Airway epithelial cell (primary cell): ENCODE data around the gene SPCS1. TPM values are rescaled to one million over a fixed set of nuclear protein-coding genes. Genes with fewer than 3 reads are reported as not detected.

ENCODE experiments used
- total RNA-seq: library from RNA; depleted of rRNA; stranded (reverse); fragments of >200 nt; gene quantifications from 2 replicates; pipeline ENCODE4 v1.2.3, GENCODE V29; 2015

Gene SPCS1
- total RNA-seq = 169 and 183 TPM in 2 replicates

GRCh38 chr3:52705688-52706686 lies at the start of gene SPCS1, which contains the start of gene GLT8D1:
Gene SPCS1 (plus strand): TSS chr3:52706106. CDS start chr3:52706247, 141 bp downstream.
Gene GLT8D1 (minus strand): TSS chr3:52705791. CDS start chr3:52700460, 5,331 bp downstream.

GRCh38 chr3:52685709-52686691 lies 19.9 kb upstream of the SPCS1 start, which contains the start of the genes GNL3 and PBRM1:
Gene GNL3 (plus strand): TSS chr3:52686032. CDS start chr3:52686093, 61 bp downstream.
Gene PBRM1 (minus strand): TSS chr3:52685913.

Other genes with a start within 250 kb of the SPCS1 start
- gene STAB1, start 210.8 kb upstream of the SPCS1 start, total RNA-seq = not detected in 2 replicates
- gene NT5DC2, start 172.2 kb upstream of the SPCS1 start, total RNA-seq = 237 and 246 TPM in 2 replicates
- gene UQCC5, start 169.5 kb upstream of the SPCS1 start, total RNA-seq = 1.3 and 14.2 TPM in 2 replicates
- gene PBRM1, start 20.2 kb upstream of the SPCS1 start, total RNA-seq = 25.2 and 41.5 TPM in 2 replicates
- 91.3 and 106 TPM in 2 replicates for gene GNL3, start 20.1 kb upstream of the SPCS1 start, total RNA-seq
- gene GLT8D1, start 315 bp upstream of the SPCS1 start, total RNA-seq = 50.4 and 59.9 TPM in 2 replicates
- gene NEK4, start 64.8 kb downstream of the SPCS1 start, total RNA-seq = 7.9 and 14.5 TPM in 2 replicates
- not detected in 2 replicates for gene ITIH1, start 71.5 kb downstream of the SPCS1 start, total RNA-seq
- not detected in 2 replicates for gene ITIH3, start 88.7 kb downstream of the SPCS1 start, total RNA-seq
- gene ITIH4, start 124.6 kb downstream of the SPCS1 start, total RNA-seq = not detected in 2 replicates
- 0.79 TPM in 1 of 2 replicates, not detected in the other for gene MUSTN1, start 128.9 kb downstream of the SPCS1 start, total RNA-seq
- gene STIMATE, start 191.4 kb downstream of the SPCS1 start, total RNA-seq = 11.9 and 13.8 TPM in 2 replicates